Panc1 (cell line): ENCODE results near the gene RAB11FIP5.

Source experiments
- CTCF ChIP-seq: fragments of 450-650 bp; IDR thresholded peaks from 2 replicates; pipeline ENCODE4 v1.5.1; 2017; ENCODE audit warnings: mild to moderate bottlenecking
- POLR2AphosphoS5 ChIP-seq: IDR thresholded peaks from 2 replicates; pipeline ENCODE4 v1.6.1; 2012; ENCODE audit warnings: mild to moderate bottlenecking, low read depth, low read length, moderate library complexity
- REST ChIP-seq, 2 experiments: IDR thresholded peaks; 2 replicates each; pipeline ENCODE4 v1.6.1; 2011 to 2012; ENCODE audit warnings: low read depth in 2 of 2, control low read depth in 1 of 2, low read length in 1 of 2, mild to moderate bottlenecking in 1 of 2, moderate library complexity in 1 of 2; ENCODE audit not compliant: insufficient read depth in 1 of 2
- SIN3A ChIP-seq: IDR thresholded peaks from 2 replicates; pipeline ENCODE4 v1.6.1; 2012; ENCODE audit warnings: low read depth, mild to moderate bottlenecking, low read length, moderate library complexity, borderline replicate concordance; ENCODE audit not compliant: insufficient read depth

GRCh38 chr2:73112026-73112912 is 479 bp downstream of the RAB11FIP5 start:
- TF ChIP-seq CTCF (no peak), POLR2AphosphoS5 (no peak), REST (IDR thresholded peaks at IDR 0.05; ENCODE audit: insufficient read depth in 1 of 2, low read depth in 2 of 2, low read length in 1 of 2) (no peak), SIN3A (no peak)
